GM12891 (cell line): ENCODE data around the gene RAB11B.

Experiments used
- POLR2A ChIP-seq: IDR thresholded peaks from 2 replicates; pipeline ENCODE4 v1.6.1; 2011; ENCODE audit warnings: low read depth, low read length, control low read depth
- POLR2AphosphoS5 ChIP-seq: IDR thresholded peaks from 2 replicates; pipeline ENCODE4 v1.6.1; 2011; ENCODE audit warnings: low read depth, low read length, control low read depth

DNA sequence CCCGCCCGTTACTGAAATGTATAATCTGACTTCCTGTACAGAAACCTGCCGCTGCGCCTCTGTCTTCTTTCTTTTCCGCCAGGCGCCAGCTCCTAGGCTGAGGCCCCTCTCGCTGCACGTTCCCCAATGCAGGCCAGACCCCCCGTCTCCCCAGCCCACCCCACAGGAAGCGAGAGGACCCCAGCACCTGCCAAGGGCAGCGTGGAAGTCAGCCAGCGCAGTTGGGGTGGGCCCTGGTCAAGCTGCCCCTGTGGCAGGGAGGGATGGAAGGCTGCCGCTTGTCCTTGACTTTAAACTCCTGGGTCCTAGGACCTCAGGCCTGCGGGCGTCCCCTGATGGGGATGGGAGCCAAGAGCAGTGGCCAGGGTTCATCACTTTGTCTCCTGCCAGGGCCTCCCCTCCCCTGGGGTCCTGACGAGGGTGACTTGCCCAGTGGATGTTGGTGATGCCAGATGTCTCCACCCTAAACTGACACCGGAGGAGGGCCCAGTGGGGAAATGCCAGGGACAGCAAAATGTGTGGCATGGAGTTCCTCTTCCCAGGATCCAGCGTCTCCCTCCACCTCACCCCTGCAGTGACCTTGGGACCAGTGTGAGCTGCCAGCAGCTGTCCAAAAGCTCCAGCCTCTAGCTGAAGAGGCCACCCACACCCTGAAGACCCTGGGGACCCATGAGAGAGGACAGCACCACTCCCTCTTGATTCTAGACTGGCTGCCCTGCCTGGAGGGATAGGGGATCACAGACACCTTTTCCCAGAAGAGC lies 14.4 kb downstream of the RAB11B start:
- TF ChIP-seq POLR2AphosphoS5 (no peak; the same call in 1 of the 2 replicates), POLR2A (no peak)
